Stomach (tissue), 9 donors: Measurements from ENCODE around the gene CTRB1. TPM values are rescaled to one million over a fixed set of nuclear protein-coding genes. Genes with fewer than 3 reads are reported as not detected.
"Not testable (repeated sequence)": the region's sequence is repeated elsewhere in the genome, so short reads cannot be mapped to it uniquely, and the experiment has no call there.

Experiments
- DNase-seq, 2 donors: peaks; one replicate each; pipeline versions ENCODE4 v3.0.0 to v3.0.0-alpha.2; 2013 to 2019
- H3K27ac ChIP-seq, 5 donors: fragments of 200-600 bp in 4 of 5; sonication (generic) in 4 of 5; one replicate each; pipeline ENCODE4 v1.5.1; 2013 to 2019; ENCODE audit warnings: mild to moderate bottlenecking in 1 of 5, moderate library complexity in 1 of 5
- H3K27me3 ChIP-seq, 3 donors: fragments of 200-600 bp; sonication (generic); one replicate each; pipeline ENCODE4 v1.5.1; 2017 to 2019; ENCODE audit warnings: mixed run types in 1 of 3
- H3K36me3 ChIP-seq, 4 donors: fragments of 200-600 bp; sonication (generic); 1 replicate in 3 of 4; 2 replicates in 1 of 4; pipeline ENCODE4 v1.5.1; 2016 to 2019
- H3K4me1 ChIP-seq, 4 donors: fragments of 200-600 bp; sonication (generic); one replicate each; pipeline ENCODE4 v1.5.1; 2016 to 2019
- H3K4me3 ChIP-seq, 4 donors: fragments of 200-600 bp; sonication (generic) in 3 of 4; one replicate each; pipeline ENCODE4 v1.5.1; 2016 to 2019; ENCODE audit warnings: mild to moderate bottlenecking in 1 of 4
- H3K9me3 ChIP-seq, 4 donors: fragments of 200-600 bp; sonication (generic); one replicate each; pipeline ENCODE4 v1.5.1; 2016 to 2019
- CTCF ChIP-seq, 7 experiments: fragments of 450-650 bp in 4 of 7; fragments of 200-600 bp in 3 of 7; sonication (generic) in 3 of 7; IDR thresholded peaks; one replicate each; pipeline ENCODE4 v1.5.1; 2016 to 2019; ENCODE audit warnings: antibody characterized with exemption in 7 of 7, control low read depth in 2 of 7, mild to moderate bottlenecking in 1 of 7
- EP300 ChIP-seq: sonication (generic); formaldehyde crosslinking; IDR thresholded peaks from one replicate; pipeline ENCODE4 v1.6.1; 2017; ENCODE audit warnings: antibody characterized with exemption
- POLR2A ChIP-seq, 4 donors: fragments of 450-650 bp; IDR thresholded peaks; one replicate each; pipeline ENCODE4 v1.6.1; 2016; ENCODE audit warnings: antibody characterized with exemption in 4 of 4, control low read depth in 2 of 4, mild to moderate bottlenecking in 1 of 4, moderate library complexity in 1 of 4
- POLR2AphosphoS5 ChIP-seq, 3 donors: sonication (generic); formaldehyde crosslinking; IDR thresholded peaks; one replicate each; pipeline ENCODE4 v1.6.1; 2016; ENCODE audit warnings: antibody characterized with exemption in 3 of 3
- WGBS, 5 donors: extraction: QIAGEN DNeasy Blood & Tissue Kit in 3 of 5; methylation state at CpG; one replicate each; pipeline versions ENCODE4 v1.1.5 to v1.1.7; 2013 to 2018; 5-methylcytosine and 5-hydroxymethylcytosine counted together
- intact Hi-C: fragments of 100-400 bp; cut with DNase I; formaldehyde crosslinking; loops from one replicate; pipeline ENCODE4 v1.15.1; 2023; ENCODE audit warnings: low total_unique reads
- polyA plus RNA-seq, 3 donors: library from polyadenylated mRNA; stranded (reverse); fragments of 200-250 nt; gene quantifications; one replicate each; pipeline ENCODE4 v1.2.3, GENCODE V29; 2013
- total RNA-seq, 5 donors: library from RNA; depleted of rRNA; stranded (reverse); fragments of >200 nt; gene quantifications; one replicate each; pipeline versions ENCODE4 v1.1.0 to v1.2.3, GENCODE V29; 2014 to 2016
- donor health status: healthy with polysubstance abuse.
- donor health status: Bipolar disorder and iron deficiency.
- donor health status: healthy.

Gene CTRB1
- total and polyA plus RNA-seq, 8 donors = 2.5 to 35.9 (median 2.9) TPM; not detected in 5

DNA sequence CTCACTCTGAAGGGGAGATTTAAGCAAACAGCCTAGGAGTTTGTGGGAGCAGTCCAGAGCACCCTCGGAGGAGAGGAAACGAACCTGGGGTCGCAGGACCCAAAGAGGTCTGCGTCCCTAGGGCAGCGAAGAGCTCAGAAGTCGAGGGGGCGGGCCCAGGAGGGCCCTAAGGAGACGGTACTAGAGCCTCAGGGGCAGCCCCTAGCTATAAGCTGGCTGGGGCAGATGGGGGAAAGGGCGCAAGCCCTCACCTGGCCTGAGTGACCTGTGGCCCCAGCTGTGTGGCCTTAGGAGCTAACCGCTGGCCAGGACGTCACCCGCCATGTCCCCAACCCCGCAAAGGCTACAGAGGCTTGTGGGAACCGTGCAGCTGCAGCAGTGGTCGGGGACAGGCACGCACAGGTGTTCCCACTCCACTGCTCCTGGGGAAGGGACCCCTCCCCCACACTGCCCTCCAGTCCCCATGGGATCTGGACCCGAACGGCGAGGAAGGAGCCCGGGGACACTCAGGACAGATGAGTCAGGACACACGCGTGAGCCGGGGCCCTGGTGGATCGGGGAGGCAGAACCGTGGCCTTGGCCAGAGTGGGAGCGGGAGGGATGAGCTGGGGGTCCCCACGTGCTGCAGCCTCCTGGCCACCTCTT is 9.8 kb upstream of the CTRB1 start:
- TF ChIP-seq CTCF (IDR thresholded peaks at IDR 0.05) = no peak
- TF ChIP-seq EP300 = no peak
- no peak for TF ChIP-seq POLR2A (IDR thresholded peaks at IDR 0.05)
- no peak for TF ChIP-seq POLR2AphosphoS5 (IDR thresholded peaks at IDR 0.05)
- no peak for DNase-seq
- intact Hi-C loops = loop anchor here (10.0 kb wide), 1 partner anchor 186 kb away; no protein-coding TSS in a partner anchor

GRCh38 chr16:75209514-75209913 is 9.3 kb upstream of the CTRB1 start:
- DNase-seq, H3K36me3 ChIP-seq, H3K27me3 ChIP-seq, H3K9me3 ChIP-seq, H3K4me1 ChIP-seq, H3K27ac ChIP-seq, H3K4me3 ChIP-seq: not testable (repeated sequence)
- intact Hi-C loops = loop anchor here (10.0 kb wide), 1 partner anchor 185 kb away; no protein-coding TSS in a partner anchor
- 76 to 92% (median 84%) methylated on average over 7 of the region's 7 CpGs for WGBS, 5 donors

More for the DNA sequence above, 9.8 kb upstream of the CTRB1 start:
- H3K36me3 ChIP-seq = no peaks in the 10 kb centered on the region
- no peak overlapping the region for H3K27ac ChIP-seq
- H3K4me1 ChIP-seq = no peaks in the 10 kb centered on the region
- peaks cover 0 to 9% (median 0%) of the 10 kb centered on the region in 3 donors for H3K27me3 ChIP-seq
- WGBS, 5 donors = 83 to 89% (median 88%) methylated on average over 25 to 27 of the region's 27 CpGs
- no peak overlapping the region for H3K4me3 ChIP-seq
- H3K9me3 ChIP-seq = no peaks in the 10 kb centered on the region

DNA sequence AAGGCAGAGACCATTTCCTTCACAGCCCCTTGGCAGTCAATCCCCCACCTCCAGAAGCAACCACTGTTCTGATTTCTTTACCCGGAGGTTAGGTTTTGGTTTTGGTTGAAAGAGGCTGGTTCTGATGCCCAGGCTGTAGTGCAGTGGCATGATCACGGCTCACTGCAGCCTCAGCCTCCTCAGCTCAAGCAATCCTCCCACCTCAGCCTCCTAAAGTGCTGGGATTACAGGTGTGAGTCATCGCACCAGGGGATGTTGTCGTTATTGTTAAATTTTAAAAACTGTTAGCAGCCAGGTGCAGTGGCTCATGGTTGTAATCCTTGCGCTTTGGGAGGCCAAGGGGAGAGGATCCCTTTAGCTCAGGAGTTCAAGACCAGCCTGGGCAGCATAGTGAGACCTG is 8.8 kb upstream of the CTRB1 start:
- intact Hi-C loops = loop anchor here (10.0 kb wide), 1 partner anchor 185 kb away; no protein-coding TSS in a partner anchor
- TF ChIP-seq POLR2AphosphoS5 (IDR thresholded peaks at IDR 0.05) (no peak), POLR2A (IDR thresholded peaks at IDR 0.05) (no peak), EP300 (no peak), CTCF (IDR thresholded peaks at IDR 0.05) (no peak)

DNA sequence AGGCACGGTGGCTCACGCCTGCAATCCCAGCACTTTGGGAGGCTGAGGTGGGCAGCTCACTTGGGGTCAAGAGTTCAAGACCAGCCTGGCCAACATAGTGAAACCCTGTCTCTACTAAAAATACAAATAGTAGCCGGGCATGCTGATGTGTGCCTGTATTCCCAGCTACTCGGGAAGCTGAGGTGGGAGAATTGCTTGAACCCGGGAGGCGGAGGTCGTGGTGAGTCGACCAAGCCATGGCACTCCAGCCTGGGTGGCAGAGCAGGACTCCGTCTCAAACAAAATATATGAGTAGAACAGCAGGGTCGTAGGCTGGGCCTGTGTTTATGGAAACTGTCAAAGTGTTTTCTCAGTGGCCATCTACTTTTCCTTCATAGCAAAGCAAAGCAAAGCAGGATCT is 7.5 kb upstream of the CTRB1 start:
- intact Hi-C loops, H3K36me3 ChIP-seq, H3K4me3 ChIP-seq, H3K9me3 ChIP-seq, H3K4me1 ChIP-seq, H3K27me3 ChIP-seq, DNase-seq, H3K27ac ChIP-seq: not testable (repeated sequence)
- 83 to 88% (median 87%) methylated on average over 10 of the region's 10 CpGs for WGBS, 5 donors

More for the DNA sequence above, 8.8 kb upstream of the CTRB1 start:
- H3K4me1 ChIP-seq = no peaks in the 10 kb centered on the region
- no peak overlapping the region for H3K4me3 ChIP-seq
- no peaks in the 10 kb centered on the region for H3K36me3 ChIP-seq
- WGBS, 5 donors = 83 to 90% (median 88%) methylated on average over 5 of the region's 5 CpGs
- DNase-seq = no peak
- H3K27me3 ChIP-seq = peaks cover 0 to 9% (median 0%) of the 10 kb centered on the region in 3 donors
- no peak overlapping the region for H3K27ac ChIP-seq
- no peaks in the 10 kb centered on the region for H3K9me3 ChIP-seq

DNA sequence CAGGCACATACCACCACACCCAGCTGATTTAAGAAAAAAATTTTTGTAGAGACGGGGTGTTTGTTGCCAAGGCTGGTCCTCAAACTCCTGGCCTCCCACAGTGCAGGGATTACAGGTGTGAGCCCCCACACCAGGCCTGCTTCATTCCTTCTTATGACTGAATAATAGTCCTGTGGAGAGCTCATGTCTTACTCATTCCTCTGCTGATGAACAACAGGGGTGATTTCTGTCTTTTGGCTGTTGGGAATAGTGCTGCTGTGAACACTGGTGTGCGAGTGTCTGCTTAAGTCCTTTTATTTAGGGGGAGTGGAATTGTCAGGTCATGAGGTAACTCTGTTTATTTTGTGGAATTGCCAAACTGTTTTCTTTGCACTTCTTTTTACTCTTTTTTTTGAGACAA is 2.7 kb upstream of the CTRB1 start:
- TF ChIP-seq POLR2A (IDR thresholded peaks at IDR 0.05) (no peak), EP300 (no peak), POLR2AphosphoS5 (IDR thresholded peaks at IDR 0.05) (no peak), CTCF (IDR thresholded peaks at IDR 0.05) (no peak)
- Histone ChIP-seq H3K36me3 (no peaks in the 10 kb centered on the region), H3K9me3 (no peaks in the 10 kb centered on the region), H3K4me1 (peaks cover 0 to 9% (median 2%) of the 10 kb centered on the region in 4 donors), H3K27ac (no peak overlapping the region), H3K27me3 (no peaks in the 10 kb centered on the region), H3K4me3 (no peak overlapping the region)
- DNase-seq = no peak
- intact Hi-C loops = no loop called here
- 74 to 88% (median 76%) methylated on average over 2 of the region's 2 CpGs for WGBS, 5 donors
